ENCODE data around the gene TNRC6A.
"Not testable (repeated sequence)": the region's sequence is repeated elsewhere in the genome, so short reads cannot be mapped to it uniquely, and the experiment has no call there.

The TNRC6A gene

DNA sequence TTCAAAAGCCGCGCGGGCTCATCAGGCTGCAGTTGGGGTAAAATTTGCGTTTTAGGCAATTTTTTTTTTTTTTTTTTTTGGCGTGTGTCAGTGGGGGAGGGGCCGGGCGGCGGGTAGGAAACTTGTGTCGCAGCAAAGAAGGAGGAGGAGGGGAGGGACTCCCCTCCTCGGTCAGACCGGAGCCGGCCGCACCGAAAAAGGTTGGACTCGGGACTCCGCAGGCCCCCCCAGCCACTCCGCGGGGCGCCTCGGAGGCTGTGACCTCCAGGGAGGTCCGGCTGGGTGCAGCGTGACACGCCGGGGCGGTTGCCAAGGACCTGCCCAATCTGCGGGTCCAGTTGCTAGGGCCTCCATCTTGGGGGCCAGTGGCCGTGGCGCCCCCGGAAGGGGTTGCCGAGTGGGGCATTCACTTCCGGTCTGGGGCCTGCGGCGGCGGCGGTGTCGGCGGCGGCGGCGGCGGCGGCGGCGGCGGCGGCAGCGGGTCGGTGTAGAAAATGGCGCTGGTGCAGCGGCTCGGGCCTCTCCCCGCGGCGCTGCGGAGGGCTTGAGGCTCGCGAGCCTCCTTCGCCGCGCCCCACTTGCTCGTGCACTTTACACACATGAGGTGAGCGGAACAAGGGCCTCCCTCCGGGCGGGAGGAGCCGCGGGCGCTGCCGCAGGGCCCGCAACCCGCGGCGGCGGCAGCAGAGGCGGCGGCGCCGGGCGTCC lies at the start of gene TNRC6A:
Gene TNRC6A, plus strand, starts transcription at position 409 of the 708 bp plus-strand sequence. Its CDS starts 191 bp downstream, at position 600.
- DNase-seq (ENCODE audit: low read depth in 2 of 2, low spot score in 1 of 2): peak; percentile 58 to 62

DNA sequence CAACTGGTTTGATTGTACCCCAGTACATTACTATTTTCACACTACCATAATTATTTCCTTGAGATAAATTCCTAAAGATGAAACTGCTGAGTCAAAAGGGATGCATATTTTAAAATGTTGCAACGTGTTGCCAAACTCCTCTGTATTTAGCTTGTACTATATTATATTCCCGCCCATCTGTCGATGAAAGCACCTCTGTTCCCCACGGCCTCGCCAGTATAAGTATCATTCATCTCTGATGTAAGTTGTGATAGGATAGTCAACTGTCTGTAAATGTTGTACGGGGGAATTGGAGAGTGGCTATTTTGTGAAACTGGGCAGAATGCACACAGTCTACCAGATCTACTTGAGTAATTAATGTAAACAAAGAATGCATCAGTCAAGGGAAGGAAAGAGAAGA lies 47.7 kb upstream of the TNRC6A start:
- no peak for DNase-seq (ENCODE audit: low read depth in 2 of 2, low spot score in 1 of 2)

DNA sequence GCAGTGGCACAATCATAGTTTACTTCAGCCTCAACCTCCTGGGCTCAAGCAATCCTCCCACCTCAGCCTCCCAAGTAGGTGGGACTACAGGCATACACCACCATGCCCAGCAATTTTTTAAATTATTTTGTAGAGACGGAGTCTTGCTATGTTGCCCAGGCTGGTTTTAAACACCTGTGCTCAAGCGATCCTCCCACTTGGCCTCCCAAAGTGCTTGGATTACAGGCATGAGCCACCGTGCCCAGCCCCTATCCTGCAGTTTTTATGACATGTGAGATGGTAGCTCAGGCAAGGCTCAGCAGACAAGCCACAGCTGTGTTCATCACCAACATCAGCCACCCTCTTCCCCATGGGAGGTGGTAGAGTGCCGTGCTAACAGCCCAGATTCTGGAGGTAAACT lies 46.2 kb upstream of the TNRC6A start:
- DNase-seq (ENCODE audit: low read depth in 2 of 2, low spot score in 1 of 2): no peak

DNA sequence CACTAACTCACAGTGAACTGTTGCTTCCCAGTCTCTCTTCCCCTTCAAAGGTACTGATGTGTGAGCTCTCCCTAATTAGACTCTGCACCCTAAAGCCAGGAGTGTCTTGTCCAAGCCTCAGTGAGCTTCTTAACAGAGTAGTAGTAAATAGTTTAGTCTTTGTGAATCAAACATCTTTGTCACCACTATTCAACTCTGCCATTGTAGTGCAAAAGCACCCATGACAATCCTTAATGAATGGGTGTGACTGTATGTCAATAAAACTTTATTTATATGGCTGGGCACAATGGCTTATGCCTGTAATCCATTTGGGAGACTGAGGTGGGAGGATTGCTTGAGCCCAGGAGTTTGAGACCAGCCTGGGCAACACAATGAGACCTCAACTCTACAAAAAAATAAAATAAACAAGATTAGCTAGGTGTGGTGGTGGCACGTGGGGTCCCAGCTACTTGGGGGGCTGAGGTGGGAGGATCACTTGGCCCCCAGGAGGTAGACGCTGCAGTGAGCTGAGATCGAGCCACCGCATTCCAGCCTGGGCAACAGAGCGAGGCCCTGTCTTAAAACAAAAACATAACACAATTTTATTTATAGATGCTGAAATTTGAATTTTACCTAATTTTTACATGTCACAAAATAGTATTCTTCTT lies 45.5 kb upstream of the TNRC6A start:
- DNase-seq (ENCODE audit: low read depth in 2 of 2, low spot score in 1 of 2): no peak

DNA sequence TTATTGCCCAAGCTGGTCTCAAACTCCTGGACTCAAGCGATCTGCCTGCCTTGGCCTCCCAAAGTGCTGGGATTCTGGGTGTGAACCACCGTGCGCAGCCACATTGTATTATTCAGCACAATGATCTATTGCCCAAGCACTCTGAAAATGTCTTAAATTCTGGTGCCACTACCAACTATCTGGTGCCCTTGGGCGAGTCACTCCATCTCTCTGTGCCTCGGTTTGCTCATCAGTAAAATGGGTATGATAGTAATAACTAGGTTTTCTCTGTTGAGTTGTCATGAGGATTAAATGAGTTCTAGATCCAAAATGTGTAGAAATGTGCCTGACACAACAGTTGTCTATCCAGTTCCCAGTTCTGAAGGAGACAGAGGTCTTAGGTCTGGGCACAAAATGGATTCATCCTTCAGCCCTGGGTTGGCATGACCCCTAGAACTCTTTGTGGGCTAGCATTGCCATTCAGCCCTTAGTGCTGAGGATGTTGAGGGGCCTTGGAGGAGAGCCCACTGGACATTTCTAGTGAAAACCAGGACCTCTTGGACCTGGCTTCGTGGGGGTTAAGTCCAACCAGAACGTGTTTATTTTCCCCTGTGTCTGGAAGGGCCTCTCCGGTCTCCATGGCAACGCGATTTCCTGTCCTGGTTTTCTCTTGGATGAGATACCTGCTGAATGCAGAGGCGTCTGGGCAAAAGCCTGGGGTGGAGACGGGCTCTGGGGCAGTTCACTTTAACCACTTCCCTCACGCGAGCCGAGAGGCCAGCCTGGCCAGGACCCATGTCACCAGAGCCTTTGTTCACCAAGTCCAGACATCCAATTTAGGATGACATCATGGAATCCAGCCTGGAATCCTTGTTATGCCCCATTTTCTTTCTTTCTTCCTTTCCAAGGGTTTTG lies 43.7 kb upstream of the TNRC6A start:
- DNase-seq (ENCODE audit: low read depth in 2 of 2, low spot score in 1 of 2): no peak

DNA sequence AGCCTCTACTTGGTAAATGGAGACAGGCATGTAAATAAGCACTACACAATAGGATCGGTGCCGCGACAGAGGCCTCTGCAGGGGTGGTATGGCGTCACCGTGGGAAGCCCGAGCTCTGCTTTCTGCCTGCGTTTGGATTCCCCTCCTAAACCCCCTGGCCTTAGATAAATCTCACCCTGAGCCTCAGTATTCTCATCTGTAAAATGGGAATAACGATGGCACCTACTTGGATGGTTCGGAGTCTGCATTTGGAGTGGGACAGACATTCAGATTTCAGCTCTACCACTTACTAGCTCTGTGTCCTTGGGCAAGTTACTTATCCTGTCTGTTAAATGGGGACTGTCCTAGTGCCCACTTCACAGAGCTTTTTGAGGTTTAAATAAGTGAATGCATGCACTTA lies 42.8 kb upstream of the TNRC6A start:
- no peak for DNase-seq (ENCODE audit: low read depth in 2 of 2, low spot score in 1 of 2)

DNA sequence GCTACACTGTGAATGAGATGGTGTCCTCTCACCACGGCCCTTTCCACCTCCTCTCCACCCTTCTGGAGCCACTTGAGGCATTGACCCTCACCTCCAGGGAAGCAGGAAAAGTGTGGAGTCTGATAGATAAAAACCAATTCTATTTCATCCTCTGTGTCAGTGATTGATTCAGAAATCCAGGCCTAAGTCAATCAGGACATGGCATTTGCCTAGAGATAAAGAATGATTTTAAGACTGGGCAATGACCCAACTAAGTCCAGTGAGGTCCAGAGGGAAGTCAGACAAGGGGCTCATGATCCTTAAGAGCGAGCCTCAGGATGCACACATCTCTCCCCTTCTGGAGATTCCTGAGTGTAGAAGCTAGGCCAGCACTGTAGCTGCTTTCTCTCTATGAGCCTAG lies 41.1 kb upstream of the TNRC6A start:
- DNase-seq (ENCODE audit: low read depth in 2 of 2, low spot score in 1 of 2): no peak

DNA sequence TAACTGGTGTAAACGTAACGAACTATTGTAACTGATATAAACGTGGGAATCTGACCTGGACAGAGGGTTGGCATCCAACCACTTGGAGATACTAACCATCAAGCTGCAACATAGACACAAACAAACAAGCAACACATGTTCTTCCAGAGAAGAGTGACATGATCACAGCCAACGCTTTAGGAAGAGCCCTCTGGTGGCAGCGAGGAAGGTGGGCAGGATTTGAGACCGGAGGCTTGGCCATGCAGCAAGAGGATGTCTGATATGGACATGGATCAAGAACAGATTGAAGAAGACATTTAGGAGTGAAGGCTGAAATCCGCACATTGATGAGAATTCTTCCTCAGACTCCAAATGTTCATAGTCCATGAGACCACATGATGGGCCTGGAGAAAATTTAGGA lies 40.3 kb upstream of the TNRC6A start:
- no peak for DNase-seq (ENCODE audit: low read depth in 2 of 2, low spot score in 1 of 2)

DNA sequence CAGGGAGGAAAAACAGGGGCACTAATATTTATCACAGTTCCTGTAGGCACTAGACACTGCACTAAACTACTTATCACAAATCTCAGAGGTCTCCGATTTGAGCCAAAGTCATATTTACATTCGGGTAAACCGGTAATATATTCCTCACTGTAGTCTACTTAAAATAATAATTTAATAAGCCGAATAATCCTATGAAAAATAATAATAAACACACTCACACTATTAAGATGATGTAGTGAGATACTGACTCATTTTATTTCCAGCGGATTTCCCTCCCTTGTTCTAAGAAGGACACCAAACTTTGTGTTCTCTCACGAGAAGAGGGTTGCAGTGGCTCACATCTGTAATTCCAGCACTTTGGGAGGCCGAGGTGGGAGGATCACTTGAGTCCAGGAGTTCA lies 36.6 kb upstream of the TNRC6A start:
- no peak for DNase-seq (ENCODE audit: low read depth in 2 of 2, low spot score in 1 of 2)

DNA sequence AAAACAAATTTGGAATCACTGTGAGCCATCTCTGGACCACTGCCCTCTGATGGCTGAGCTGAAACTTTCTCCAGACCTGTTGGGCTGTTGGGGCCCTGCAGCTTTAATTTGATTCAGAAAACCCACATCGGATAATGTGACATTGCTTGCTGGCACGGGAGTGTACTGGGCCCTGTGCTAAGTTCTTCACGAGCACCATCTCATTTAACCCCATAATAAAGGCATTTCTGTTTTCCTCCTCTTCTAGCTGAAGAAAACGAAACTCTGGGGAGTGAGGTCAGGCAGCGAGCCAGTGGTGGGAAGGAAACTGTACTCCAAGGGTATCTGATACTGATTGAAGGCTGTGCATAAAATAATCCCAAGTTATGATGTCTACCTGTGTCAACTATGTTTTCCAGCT lies 34.5 kb upstream of the TNRC6A start:
- DNase-seq (ENCODE audit: low read depth in 2 of 2, low spot score in 1 of 2): no peak

DNA sequence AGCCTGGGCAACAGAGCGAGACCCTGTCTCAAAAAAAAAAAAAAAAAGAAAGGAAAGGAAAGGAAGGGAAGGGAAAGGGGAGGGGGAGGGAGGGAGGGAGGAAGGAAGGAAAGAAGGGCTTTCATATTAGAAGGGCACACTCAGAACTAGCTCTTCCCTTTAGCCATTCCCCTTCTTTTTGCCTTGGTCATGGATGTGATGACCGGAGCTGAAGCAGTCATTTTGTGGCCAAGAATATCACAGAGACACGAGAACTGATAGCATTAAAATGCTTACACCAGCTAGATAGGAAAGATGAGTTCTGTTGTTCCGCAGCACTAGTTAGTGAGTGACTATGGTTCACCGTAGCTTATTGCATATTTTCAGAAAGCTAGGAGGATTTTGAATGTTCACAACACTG lies 32.8 kb upstream of the TNRC6A start:
- no peak for DNase-seq (ENCODE audit: low read depth in 2 of 2, low spot score in 1 of 2)

DNA sequence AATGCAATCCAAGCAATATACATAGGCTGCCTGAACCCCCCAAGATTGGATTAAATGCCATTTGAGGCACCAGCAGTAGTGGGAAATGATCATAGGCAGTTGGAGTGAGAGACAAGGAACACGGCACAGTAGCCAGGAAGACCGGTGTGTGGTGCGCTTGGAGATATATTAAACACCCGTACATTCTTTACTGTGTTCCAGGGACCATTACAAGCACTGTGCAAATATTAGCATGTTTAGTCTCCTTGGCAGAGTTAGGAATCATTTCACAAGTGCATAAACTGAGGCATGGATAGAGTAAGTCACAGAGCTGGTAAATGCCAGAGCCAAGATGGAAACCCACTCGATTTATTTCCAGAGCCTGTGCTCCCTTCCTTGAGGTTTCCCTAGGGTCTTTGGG lies 31.1 kb upstream of the TNRC6A start:
- no peak for DNase-seq (ENCODE audit: low read depth in 2 of 2, low spot score in 1 of 2)

DNA sequence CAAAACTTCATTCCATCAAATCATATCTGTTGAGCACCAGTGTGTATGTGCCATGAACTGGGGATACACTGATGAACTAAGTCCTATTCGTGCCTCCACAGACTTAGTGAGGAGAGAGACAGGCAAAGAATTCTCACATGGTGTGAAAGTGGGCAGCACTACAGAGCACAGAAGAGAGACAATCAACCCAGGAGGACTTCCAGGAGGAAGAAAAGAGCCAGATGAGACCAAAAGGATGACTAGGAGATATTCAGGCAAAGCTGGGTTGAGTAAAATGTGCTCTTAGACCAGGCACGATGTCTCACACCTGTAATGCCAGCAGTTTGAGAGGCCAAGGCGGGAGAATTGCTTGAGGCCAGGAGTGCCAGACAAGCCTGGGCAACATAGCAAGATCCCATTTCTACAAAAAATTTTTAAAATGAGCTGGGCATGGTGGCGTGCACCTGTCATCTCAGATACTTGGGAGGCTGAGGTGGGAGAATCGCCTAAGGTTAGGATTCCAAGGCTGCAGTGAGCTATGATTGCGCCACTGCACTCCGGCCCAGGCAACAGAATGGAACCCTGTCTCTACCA lies 30.2 kb upstream of the TNRC6A start:
- DNase-seq (ENCODE audit: low read depth in 2 of 2, low spot score in 1 of 2): no peak

DNA sequence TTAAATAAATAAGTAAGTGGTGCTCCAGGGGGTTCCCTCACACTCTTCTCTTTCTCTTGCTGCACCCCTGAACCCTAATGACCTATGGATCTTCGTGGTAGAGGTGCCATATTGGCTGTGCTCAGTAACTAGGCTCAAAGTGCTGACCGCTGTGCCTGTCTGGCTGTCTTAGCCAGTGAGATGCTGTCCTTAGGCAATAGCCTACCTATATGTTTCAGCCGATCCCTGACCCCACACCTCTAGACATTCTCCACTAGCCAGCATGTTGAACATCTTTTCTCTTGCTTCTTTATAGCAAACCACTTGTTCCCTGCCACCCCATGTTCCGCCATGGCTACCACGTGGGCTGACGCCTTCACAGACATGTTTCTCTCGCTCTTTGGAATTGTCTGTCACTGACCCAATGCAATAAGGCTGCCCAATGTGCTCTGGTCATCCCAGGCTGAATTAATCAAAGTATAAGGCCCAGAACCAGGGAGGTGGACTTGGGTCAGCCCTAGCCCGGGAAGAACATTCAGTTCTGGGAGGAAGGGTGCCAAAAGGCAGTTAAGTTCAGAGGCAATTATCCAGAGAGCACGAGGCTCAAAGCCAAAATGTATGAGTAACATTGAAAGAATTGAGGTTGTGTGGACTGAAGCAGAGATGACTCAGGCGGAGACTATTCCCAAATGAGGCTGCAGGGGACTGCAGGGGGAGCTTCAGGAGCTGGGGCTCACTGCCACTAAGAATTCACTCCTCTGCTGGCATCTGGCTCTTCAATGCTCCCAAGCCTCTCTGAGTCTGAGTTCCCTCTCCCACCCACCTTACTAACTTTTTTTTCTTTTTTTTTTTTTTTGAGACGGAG lies 28.7 kb upstream of the TNRC6A start:
- no peak for DNase-seq (ENCODE audit: low read depth in 2 of 2, low spot score in 1 of 2)

DNA sequence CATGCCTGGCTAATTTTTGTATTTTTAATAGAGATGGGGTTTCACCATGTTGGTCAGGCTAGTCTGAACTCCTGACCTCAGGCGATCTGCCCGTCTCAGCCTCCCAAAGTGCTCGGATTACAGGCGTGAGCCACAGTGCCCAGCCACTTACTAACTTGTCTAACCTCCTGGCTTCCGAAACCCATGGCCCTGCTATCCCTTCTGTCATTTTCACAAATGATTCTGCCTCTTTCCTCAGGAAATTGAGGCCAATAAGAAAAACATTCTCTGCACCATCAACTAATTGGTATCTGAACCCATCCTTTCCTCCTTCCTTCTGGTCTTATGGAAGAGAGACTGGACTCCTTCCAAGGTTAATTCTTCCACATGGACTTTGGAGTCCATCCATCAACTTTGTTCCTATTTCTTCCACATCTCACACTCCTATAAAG lies 27.9 kb upstream of the TNRC6A start:
- DNase-seq (ENCODE audit: low read depth in 2 of 2, low spot score in 1 of 2): no peak

DNA sequence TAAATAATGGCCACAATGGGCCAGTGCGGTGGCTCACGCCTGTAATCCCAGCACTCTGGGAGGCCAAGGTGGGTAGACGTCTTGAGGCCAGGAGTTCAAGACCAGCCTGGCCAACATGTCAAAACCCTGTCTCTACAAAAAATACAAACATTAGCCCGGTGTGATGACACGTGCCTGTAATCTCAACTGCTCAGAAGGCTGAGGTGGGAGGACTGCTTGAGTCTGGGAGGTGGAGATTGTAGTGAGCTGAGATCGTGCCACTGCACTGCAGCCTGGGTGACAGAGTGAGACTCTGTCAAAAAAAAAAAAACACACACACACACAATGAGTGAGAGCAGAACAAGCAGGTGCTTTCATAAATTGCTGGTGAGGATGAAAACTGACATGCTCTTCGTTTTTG lies 21.7 kb upstream of the TNRC6A start:
- not testable (repeated sequence) for DNase-seq (ENCODE audit: low read depth in 2 of 2, low spot score in 1 of 2)

DNA sequence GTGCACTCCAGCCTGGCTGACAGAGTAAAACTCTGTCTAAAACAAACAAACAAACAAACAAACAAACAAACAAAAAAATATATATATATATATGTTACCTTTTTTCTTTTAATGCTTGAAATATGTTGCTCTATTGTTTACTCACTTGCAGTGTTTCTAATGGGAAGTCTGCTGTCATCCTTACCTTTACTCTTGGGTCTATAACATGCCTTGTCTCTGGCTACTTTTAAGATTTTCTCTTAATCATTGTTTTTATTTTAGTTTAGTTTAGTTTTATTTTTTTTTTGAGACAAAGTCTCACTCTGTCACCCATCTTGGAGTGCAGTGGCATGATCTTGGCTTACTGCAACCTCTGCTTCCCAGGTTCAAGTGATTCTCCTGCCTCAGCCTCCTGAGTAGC lies 16.1 kb upstream of the TNRC6A start:
- DNase-seq (ENCODE audit: low read depth in 2 of 2, low spot score in 1 of 2): no peak

DNA sequence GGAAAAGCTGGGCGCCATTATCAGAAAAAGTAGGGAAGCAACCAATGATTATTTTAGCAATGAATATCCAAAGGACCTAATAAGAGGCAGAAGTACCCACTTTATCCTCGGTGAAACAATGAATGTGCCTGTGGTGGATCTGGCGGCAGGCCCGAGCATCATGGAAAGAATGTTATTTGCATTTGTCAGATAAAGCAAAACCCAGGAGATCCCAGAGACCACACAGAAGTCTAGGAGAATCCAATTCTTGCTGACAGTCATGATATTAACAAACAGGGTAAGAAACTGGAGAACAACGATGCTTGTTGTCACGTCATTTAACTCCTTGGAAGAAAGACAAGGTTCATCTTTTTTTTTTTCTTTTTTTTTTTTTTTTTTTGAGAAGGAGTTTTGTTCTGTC lies 12.0 kb upstream of the TNRC6A start:
- DNase-seq (ENCODE audit: low read depth in 2 of 2, low spot score in 1 of 2): no peak

DNA sequence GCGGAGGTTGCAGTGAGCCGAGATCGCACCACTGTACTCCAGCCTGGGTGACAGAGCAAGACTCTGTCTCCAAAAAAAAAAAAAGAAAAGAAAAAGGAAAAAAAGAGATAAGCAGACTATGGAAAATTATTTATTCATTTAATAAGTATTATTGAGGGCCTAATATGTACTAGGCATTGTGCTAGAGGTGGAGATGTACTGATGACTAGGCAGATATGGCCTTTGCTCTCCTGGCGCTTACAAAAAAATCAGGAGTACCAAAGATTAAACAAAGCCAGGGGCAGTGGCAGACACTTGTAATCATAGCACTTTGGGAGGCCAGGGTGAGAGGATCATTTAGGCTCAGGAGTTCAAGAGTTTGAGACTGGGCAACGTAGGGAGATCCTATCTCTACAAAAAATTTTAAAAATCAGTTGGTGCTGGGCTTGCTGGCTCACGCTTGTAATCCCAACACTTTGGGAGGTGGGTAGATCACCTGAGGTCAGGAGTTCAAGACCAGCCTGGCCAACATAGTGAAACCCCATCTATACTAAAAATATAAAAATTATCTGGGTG lies 10.4 kb upstream of the TNRC6A start:
- no peak for DNase-seq (ENCODE audit: low read depth in 2 of 2, low spot score in 1 of 2)

DNA sequence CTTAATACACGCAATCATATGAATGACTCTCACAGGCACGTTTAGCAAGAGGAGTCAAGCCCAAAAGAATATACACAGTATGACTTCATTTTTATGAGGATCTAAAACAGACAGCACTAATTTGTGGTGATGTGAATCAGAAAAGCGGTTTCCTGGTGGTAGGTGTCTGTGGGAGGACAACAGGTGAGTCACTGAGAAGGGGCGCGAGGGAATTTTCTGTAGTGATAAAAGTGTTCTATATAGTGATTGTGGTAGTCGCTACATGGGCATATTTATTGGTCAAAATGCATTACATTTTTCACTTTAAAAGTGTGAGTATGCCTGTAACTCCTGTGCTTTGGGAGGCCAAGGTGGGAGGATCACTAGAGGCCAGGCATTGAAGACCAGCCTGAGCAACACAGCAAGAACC lies 7.6 kb upstream of the TNRC6A start:
- peak in 1 of 2 donors; percentile 4 for DNase-seq (ENCODE audit: low read depth in 2 of 2, low spot score in 1 of 2)
